Measurements from ENCODE around the gene NFE2L3. TPM values are rescaled to one million over a fixed set of nuclear protein-coding genes. Genes with fewer than 3 reads are reported as not detected.

Gene NFE2L3
- total and polyA plus RNA-seq, 12 donors, result 0.16 to 4.9 (median 0.83) TPM

- peaks cover 28 to 54% of the 10 kb centered on the region in 2 donors for H3K4me1 ChIP-seq (replicated peaks in 1 of 2)
- peak; percentile 62 to 84 (median 75) for DNase-seq
- 0% methylated on average over 35 to 36 of the region's 36 CpGs for WGBS, 4 donors
- TF ChIP-seq POLR2A (IDR thresholded peaks at IDR 0.05), result peak; percentile 32 to 74
- TF ChIP-seq, protein P1, sequence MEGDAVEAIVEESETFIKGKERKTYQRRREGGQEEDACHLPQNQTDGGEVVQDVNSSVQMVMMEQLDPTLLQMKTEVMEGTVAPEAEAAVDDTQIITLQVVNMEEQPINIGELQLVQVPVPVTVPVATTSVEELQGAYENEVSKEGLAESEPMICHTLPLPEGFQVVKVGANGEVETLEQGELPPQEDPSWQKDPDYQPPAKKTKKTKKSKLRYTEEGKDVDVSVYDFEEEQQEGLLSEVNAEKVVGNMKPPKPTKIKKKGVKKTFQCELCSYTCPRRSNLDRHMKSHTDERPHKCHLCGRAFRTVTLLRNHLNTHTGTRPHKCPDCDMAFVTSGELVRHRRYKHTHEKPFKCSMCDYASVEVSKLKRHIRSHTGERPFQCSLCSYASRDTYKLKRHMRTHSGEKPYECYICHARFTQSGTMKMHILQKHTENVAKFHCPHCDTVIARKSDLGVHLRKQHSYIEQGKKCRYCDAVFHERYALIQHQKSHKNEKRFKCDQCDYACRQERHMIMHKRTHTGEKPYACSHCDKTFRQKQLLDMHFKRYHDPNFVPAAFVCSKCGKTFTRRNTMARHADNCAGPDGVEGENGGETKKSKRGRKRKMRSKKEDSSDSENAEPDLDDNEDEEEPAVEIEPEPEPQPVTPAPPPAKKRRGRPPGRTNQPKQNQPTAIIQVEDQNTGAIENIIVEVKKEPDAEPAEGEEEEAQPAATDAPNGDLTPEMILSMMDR (IDR thresholded peaks at IDR 0.05), result no peak
- peak overlapping the region; percentile 93 to 100 (median 99) for H3K27ac ChIP-seq
- peak overlapping the region; percentile 60 to 100 (median 78) for H3K4me3 ChIP-seq
- peaks cover 0 to 35% of the 10 kb centered on the region in 2 donors for H3K36me3 ChIP-seq (replicated peaks in 1 of 2)
- intact Hi-C loops (cut with DNase I), result no loop called here
- H3K9me3 ChIP-seq (replicated peaks in 1 of 3), result no peaks in the 10 kb centered on the region
- H3K27me3 ChIP-seq, result no peaks in the 10 kb centered on the region
Measured at GRCh38 chr7:26199301-26200037, 47.5 kb downstream of the NFE2L3 start.

GRCh38 chr7:26200038-26200443 is 48.0 kb downstream of the NFE2L3 start:
- peak overlapping the region; percentile 93 to 100 (median 99) for H3K27ac ChIP-seq
- 0 to 1% (median 0%) methylated on average over 20 to 29 of the region's 29 CpGs for WGBS, 4 donors
- H3K27me3 ChIP-seq, result no peaks in the 10 kb centered on the region
- no peak for TF ChIP-seq POLR2A (IDR thresholded peaks at IDR 0.05)
- TF ChIP-seq, protein P1 (IDR thresholded peaks at IDR 0.05), result no peak
- H3K4me1 ChIP-seq (replicated peaks in 1 of 2), result peaks cover 25 to 54% of the 10 kb centered on the region in 2 donors
- H3K9me3 ChIP-seq (replicated peaks in 1 of 3), result no peaks in the 10 kb centered on the region
- intact Hi-C loops (cut with DNase I), result no loop called here
- H3K4me3 ChIP-seq, result peak overlapping the region; percentile 60 to 100 (median 78)
- H3K36me3 ChIP-seq (replicated peaks in 1 of 2), result peaks cover 0 to 29% of the 10 kb centered on the region in 2 donors
- DNase-seq, result peak; percentile 63 to 83 (median 78)

DNA sequence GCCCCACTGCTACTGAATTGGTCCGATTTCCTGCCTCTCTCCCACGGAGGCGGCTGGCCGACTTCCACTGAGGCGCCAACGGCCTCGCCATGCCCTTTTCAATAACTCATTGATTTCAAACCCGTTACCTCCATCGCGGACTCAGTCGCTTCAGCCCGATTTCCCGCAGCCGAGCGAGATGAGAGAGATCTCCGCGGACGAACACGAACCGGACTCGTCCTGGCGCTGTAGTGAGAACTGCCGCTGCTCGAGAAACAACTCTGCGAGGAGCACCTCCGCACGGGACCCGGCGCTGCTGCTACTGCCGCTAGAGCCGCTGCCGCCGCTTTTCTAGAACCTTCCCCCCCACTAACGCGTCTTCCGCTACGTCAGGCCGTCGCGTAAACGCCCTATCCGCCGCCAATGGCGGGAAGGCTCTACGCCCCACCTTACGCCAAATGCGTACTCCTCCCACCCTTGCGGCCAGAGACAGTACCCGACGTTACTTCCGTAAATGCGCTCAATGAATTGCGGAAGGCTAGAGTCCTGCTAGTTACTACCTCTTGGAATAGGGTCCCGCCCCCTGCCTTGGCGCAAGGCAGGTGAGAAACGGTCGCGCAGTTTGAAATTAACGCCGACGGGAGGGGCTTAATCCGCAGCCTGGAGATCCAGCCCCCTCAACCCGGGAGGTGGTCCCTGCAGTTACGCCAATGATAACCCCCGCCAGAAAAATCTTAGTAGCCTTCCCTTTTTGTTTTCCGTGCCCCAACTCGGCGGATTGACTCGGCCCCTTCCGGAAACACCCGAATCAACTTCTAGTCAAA is 48.6 kb downstream of the NFE2L3 start, which contains the start of gene HNRNPA2B1:
TSS of gene HNRNPA2B1 (minus strand) at position 303 of the 803 bp plus-strand sequence. CDS start at position 134, 169 bp downstream.
- WGBS, 4 donors, result 0 to 1% (median 0%) methylated on average over 31 to 71 of the region's 71 CpGs
- Histone ChIP-seq H3K27me3 (no peaks in the 10 kb centered on the region), H3K4me3 (peak within 1 kb of the TSS; percentile 60 to 100 (median 92)), H3K27ac (peak within 1 kb of the TSS; percentile 93 to 100 (median 99)), H3K9me3 (replicated peaks in 1 of 3) (no peaks in the 10 kb centered on the region), H3K4me1 (replicated peaks in 1 of 2) (peaks cover 29 to 54% of the 10 kb centered on the region in 2 donors), H3K36me3 (replicated peaks in 1 of 2) (peaks cover 0 to 23% of the 10 kb centered on the region in 2 donors)
- DNase-seq, result peak; percentile 97 to 99 (median 97)
- TF ChIP-seq, protein P1 (IDR thresholded peaks at IDR 0.05), result peak in 3 of 6 experiments; percentile 27 to 46 (median 42)
- TF ChIP-seq POLR2A (IDR thresholded peaks at IDR 0.05), result peak; percentile 100
- intact Hi-C loops (cut with DNase I), result no loop called here
